CD4-positive, alpha-beta T cell (primary cell): ENCODE data around the gene STAC2. TPM values are rescaled to one million over a fixed set of nuclear protein-coding genes. Genes with fewer than 3 reads are reported as not detected.

Experiments used
- ATAC-seq: fragments of 200-7000 bp; cut with Tn5 transposase; one replicate; pipeline ENCODE4 v1.10.0; 2022; ENCODE audit warnings: mild to moderate bottlenecking; ENCODE audit not compliant: poor library complexity
- CTCF ChIA-PET: fragments of 350-600 bp; sonication (Branson Sonifier 250); formaldehyde crosslinking; loops from one replicate; lab custom pipeline; 2021; ENCODE audit warnings: antibody characterized with exemption, inconsistent platforms; lab: Charles Lee
- POLR2A ChIA-PET: fragments of 350-600 bp; sonication (Branson Sonifier 250); formaldehyde crosslinking; loops from one replicate; lab custom pipeline; 2021; ENCODE audit warnings: antibody characterized with exemption, inconsistent platforms; lab: Charles Lee
- DNase-seq, 14 experiments: peaks; one replicate each; pipeline ENCODE4 v3.0.0-alpha.2; 2013 to 2020; ENCODE audit warnings: mixed read lengths in 2 of 14
- H3K27ac ChIP-seq, 2 donors: one replicate each; pipeline versions ENCODE4 v1.5.1 to v1.7.0; 2013; ENCODE audit warnings: low read length in 2 of 2, low read depth in 1 of 2, mild to moderate bottlenecking in 1 of 2
- H3K27me3 ChIP-seq, 2 experiments: 1 replicate in 1 of 2; 2 replicates in 1 of 2; pipeline versions ENCODE4 v1.6.1 to v1.7.0; 2013; ENCODE audit warnings: low read length in 2 of 2, control low read depth in 1 of 2, mild to moderate bottlenecking in 1 of 2, moderate library complexity in 1 of 2; ENCODE audit not compliant: insufficient read depth in 2 of 2, control insufficient read depth in 1 of 2
- H3K36me3 ChIP-seq: one replicate; pipeline ENCODE4 v1.6.1; 2013; ENCODE audit warnings: low read length, control low read depth; ENCODE audit not compliant: insufficient read depth
- H3K4me1 ChIP-seq: one replicate; pipeline ENCODE4 v1.6.1; 2013; ENCODE audit warnings: low read length, control low read depth; ENCODE audit not compliant: insufficient read depth
- H3K4me3 ChIP-seq: one replicate; pipeline ENCODE4 v1.5.1; 2013; ENCODE audit warnings: mild to moderate bottlenecking, low read length, moderate library complexity
- H3K9me3 ChIP-seq, 2 experiments: 1 replicate in 1 of 2; 2 replicates in 1 of 2; pipeline versions ENCODE4 v1.6.1 to v1.7.0; 2013; ENCODE audit warnings: low read length in 2 of 2, mild to moderate bottlenecking in 2 of 2, control low read depth in 1 of 2, moderate library complexity in 1 of 2; ENCODE audit not compliant: control insufficient read depth in 1 of 2, insufficient read depth in 1 of 2
- H3K27ac Mint-ChIP-seq: one replicate; pipeline ENCODE4 v1.8.0; 2020; ENCODE audit warnings: mixed read lengths
- H3K27me3 Mint-ChIP-seq: one replicate; pipeline ENCODE4 v1.8.0; 2021; ENCODE audit warnings: mixed read lengths
- H3K36me3 Mint-ChIP-seq: one replicate; pipeline ENCODE4 v1.8.0; 2021; ENCODE audit warnings: low read depth, mixed read lengths
- H3K4me1 Mint-ChIP-seq: one replicate; pipeline ENCODE4 v1.8.0; 2021; ENCODE audit warnings: low read depth, mixed read lengths
- H3K4me3 Mint-ChIP-seq: one replicate; pipeline ENCODE4 v1.8.0; 2020; ENCODE audit warnings: mild to moderate bottlenecking, mixed read lengths
- H3K9me3 Mint-ChIP-seq: one replicate; pipeline ENCODE4 v1.8.0; 2020; ENCODE audit warnings: mixed read lengths
- CTCF ChIP-seq: fragments of 200-600 bp; IDR thresholded peaks from one replicate; pipeline ENCODE4 v1.8.0; 2022; ENCODE audit warnings: antibody characterized with exemption, mild to moderate bottlenecking
- intact Hi-C, 2 experiments: fragments of 100-400 bp; cut with DNase I in 1 of 2; cut with micrococcal nuclease in 1 of 2; formaldehyde crosslinking; loops; one replicate each; pipeline versions ENCODE4 v1.15.1 to v1.9.0; 2023 to 2025; cut with DNase I, micrococcal nuclease
- total RNA-seq, 174 experiments: library from RNA in 2 of 174; stranded (reverse) in 2 of 174; gene quantifications; one replicate each; pipeline ENCODE4 v1.2.3 and lab custom pipeline; 2021 to 2026

Gene STAC2
- total RNA-seq, 2 experiments from 2014 or later: not detected

GRCh38 chr17:39231591-39232551 is 6.1 kb upstream of the STAC2 start:
- ATAC-seq (peak; percentile 81), DNase-seq (peak; percentile 38 to 78 (median 52))
- Histone ChIP-seq H3K4me1 (peaks cover 24% of the 10 kb centered on the region), H3K4me3 (no peak overlapping the region), H3K9me3 (peaks cover 0 to 7% of the 10 kb centered on the region in 2 experiments), H3K27me3 (peaks cover 18 to 27% of the 10 kb centered on the region in 2 experiments), H3K36me3 (no peaks in the 10 kb centered on the region), H3K27ac (no peak overlapping the region)
- intact Hi-C loops: loop anchor here (10.0 kb wide), 2 partner anchors 157 to 247 kb away; no protein-coding TSS in a partner anchor
- Mint-ChIP-seq H3K27ac (peak overlapping the region; percentile 29), H3K4me3 (peak overlapping the region; percentile 72), H3K36me3 (no peaks in the 10 kb centered on the region), H3K9me3 (no peaks in the 10 kb centered on the region), H3K27me3 (peaks cover 36% of the 10 kb centered on the region), H3K4me1 (peaks cover 24% of the 10 kb centered on the region)
- ChIA-PET POLR2A (interaction anchor here (0.7 to 1.3 kb wide), 5 partner anchors 32 to 255 kb away, joined by 3 to 6 read pairs (median 3); partner anchors contain the start of gene RPL19), CTCF (interaction anchor here (0.6 to 6.7 kb wide), 10 partner anchors 9 to 67 kb away, joined by 3 to 56 read pairs (median 4); partner anchors contain the start of gene RPL19)
- TF ChIP-seq CTCF: peak; percentile 76

- DNase-seq (no peak), ATAC-seq (no peak)
- no peak overlapping the region for H3K4me3 Mint-ChIP-seq
- no peaks in the 10 kb centered on the region for H3K9me3 Mint-ChIP-seq
- no peaks in the 10 kb centered on the region for H3K36me3 Mint-ChIP-seq
- Histone ChIP-seq H3K4me1 (peaks cover 24% of the 10 kb centered on the region), H3K36me3 (no peaks in the 10 kb centered on the region), H3K9me3 (peaks cover 0 to 7% of the 10 kb centered on the region in 2 experiments), H3K27me3 (peaks cover 25 to 33% of the 10 kb centered on the region in 2 experiments), H3K4me3 (no peak overlapping the region), H3K27ac (no peak overlapping the region)
- H3K4me1 Mint-ChIP-seq: peaks cover 20% of the 10 kb centered on the region
- no peak overlapping the region for H3K27ac Mint-ChIP-seq
- intact Hi-C loops: loop anchor here (10.0 kb wide), 2 partner anchors 156 to 246 kb away; no protein-coding TSS in a partner anchor
- POLR2A ChIA-PET: interaction anchor here (0.5 to 1.1 kb wide), 4 partner anchors 31 to 254 kb away, joined by 3 to 6 read pairs (median 4); partner anchors contain the start of gene RPL19
- TF ChIP-seq CTCF: no peak
- peaks cover 43% of the 10 kb centered on the region for H3K27me3 Mint-ChIP-seq
- CTCF ChIA-PET: interaction anchor here (0.8 to 6.7 kb wide), 4 partner anchors 8 to 66 kb away, joined by 5 to 56 read pairs (median 26); no protein-coding TSS in a partner anchor
These were observed 5.4 kb upstream of the STAC2 start for GRCh38 chr17:39231091-39231561.

- no peak overlapping the region for H3K27ac Mint-ChIP-seq
- H3K4me3 Mint-ChIP-seq: no peak overlapping the region
- intact Hi-C loops: loop anchor here (10.0 kb wide), 2 partner anchors 156 to 246 kb away; no protein-coding TSS in a partner anchor
- Histone ChIP-seq H3K4me3 (no peak overlapping the region), H3K27me3 (peaks cover 30 to 39% of the 10 kb centered on the region in 2 experiments), H3K36me3 (no peaks in the 10 kb centered on the region), H3K27ac (no peak overlapping the region), H3K4me1 (peaks cover 24% of the 10 kb centered on the region), H3K9me3 (peaks cover 0 to 7% of the 10 kb centered on the region in 2 experiments)
- H3K4me1 Mint-ChIP-seq: peaks cover 17% of the 10 kb centered on the region
- no peak for TF ChIP-seq CTCF
- DNase-seq (no peak), ATAC-seq (no peak)
- CTCF ChIA-PET: interaction anchor here (2.9 to 6.7 kb wide), 3 partner anchors 14 to 66 kb away, joined by 12 to 56 read pairs (median 41); no protein-coding TSS in a partner anchor
- H3K36me3 Mint-ChIP-seq: no peaks in the 10 kb centered on the region
- H3K9me3 Mint-ChIP-seq: no peaks in the 10 kb centered on the region
- H3K27me3 Mint-ChIP-seq: peaks cover 48% of the 10 kb centered on the region
- POLR2A ChIA-PET: no interaction called here
These were observed 4.6 kb upstream of the STAC2 start for GRCh38 chr17:39230361-39230760.
